ENCODE measurements around the gene CLK3.
"Not testable (repeated sequence)": the region's sequence is repeated elsewhere in the genome, so short reads cannot be mapped to it uniquely, and the experiment has no call there.

The CLK3 gene

DNA sequence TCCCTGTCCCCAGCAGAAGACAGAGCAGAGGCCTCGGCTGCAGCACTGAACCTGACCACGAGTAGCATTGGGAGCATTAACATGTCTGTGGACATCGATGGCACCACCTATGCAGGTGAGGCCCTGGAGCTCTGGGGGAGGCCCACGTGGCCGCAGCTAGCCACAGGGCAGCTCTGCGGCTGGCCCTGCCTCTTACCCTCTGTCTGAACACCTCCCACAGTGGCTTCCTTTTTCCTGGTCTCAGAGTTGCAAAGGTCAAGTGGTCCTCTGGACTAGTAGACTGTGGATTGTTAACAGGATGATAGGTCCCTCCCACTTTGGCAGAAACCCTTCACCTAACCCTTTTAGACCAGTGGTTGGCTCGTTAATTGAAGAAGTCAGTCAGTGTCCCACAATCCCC is 22.5 kb upstream of the CLK3 start:
- TF ChIP-seq, protein P1, sequence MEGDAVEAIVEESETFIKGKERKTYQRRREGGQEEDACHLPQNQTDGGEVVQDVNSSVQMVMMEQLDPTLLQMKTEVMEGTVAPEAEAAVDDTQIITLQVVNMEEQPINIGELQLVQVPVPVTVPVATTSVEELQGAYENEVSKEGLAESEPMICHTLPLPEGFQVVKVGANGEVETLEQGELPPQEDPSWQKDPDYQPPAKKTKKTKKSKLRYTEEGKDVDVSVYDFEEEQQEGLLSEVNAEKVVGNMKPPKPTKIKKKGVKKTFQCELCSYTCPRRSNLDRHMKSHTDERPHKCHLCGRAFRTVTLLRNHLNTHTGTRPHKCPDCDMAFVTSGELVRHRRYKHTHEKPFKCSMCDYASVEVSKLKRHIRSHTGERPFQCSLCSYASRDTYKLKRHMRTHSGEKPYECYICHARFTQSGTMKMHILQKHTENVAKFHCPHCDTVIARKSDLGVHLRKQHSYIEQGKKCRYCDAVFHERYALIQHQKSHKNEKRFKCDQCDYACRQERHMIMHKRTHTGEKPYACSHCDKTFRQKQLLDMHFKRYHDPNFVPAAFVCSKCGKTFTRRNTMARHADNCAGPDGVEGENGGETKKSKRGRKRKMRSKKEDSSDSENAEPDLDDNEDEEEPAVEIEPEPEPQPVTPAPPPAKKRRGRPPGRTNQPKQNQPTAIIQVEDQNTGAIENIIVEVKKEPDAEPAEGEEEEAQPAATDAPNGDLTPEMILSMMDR (IDR thresholded peaks at IDR 0.05; ENCODE audit: control insufficient read depth, extremely low read depth, insufficient read depth), result no peak
- H3K4me3 ChIP-seq (ENCODE audit: low read depth, low read length), result no peak overlapping the region
- no peak for DNase-seq (ENCODE audit: low read depth)

DNA sequence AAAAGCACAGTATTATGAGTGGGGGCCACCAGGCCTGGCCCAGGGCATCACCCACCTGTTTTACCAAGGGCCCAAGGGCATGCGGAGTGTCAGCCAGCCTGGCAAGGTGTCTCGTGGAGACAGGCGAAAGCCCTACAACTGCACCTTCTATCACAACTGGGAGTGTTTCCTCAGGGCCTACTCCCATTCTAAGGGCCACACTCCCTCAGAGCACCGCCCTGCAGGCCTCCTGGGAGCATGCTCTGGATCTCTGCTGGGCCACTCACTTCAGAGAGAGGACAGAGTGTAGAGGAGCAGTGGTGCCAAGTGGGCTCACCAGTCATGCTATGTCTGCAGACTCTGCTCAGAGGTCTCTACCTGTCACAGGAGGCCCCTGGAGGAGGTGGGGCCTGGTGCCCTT is 21.2 kb upstream of the CLK3 start:
- no peak overlapping the region for H3K4me3 ChIP-seq (ENCODE audit: low read depth, low read length)
- no peak for DNase-seq (ENCODE audit: low read depth)
- TF ChIP-seq, protein P1 (IDR thresholded peaks at IDR 0.05; ENCODE audit: control insufficient read depth, extremely low read depth, insufficient read depth), result no peak

DNA sequence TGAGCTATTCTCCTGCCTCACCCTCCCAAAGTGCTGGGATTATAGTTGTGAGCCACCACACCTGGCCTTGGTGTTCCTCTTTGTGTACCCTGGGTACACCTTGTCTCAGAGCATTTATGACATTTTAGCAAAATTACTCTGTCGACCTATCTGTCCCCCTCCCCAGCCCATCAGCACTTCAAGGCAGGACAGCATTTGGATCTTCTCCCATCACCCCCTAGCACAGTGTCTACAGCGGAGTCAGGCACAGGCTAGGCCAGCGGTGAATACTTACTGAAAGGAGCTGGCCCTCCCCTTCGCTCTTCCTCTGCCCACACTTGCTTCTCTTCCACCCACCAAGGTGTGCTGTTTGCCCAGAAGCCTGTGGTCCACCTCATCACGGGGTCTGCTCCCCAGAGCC is 20.4 kb upstream of the CLK3 start:
- no peak for DNase-seq (ENCODE audit: low read depth)
- TF ChIP-seq, protein P1 (IDR thresholded peaks at IDR 0.05; ENCODE audit: control insufficient read depth, extremely low read depth, insufficient read depth), result no peak
- no peak overlapping the region for H3K4me3 ChIP-seq (ENCODE audit: low read depth, low read length)

DNA sequence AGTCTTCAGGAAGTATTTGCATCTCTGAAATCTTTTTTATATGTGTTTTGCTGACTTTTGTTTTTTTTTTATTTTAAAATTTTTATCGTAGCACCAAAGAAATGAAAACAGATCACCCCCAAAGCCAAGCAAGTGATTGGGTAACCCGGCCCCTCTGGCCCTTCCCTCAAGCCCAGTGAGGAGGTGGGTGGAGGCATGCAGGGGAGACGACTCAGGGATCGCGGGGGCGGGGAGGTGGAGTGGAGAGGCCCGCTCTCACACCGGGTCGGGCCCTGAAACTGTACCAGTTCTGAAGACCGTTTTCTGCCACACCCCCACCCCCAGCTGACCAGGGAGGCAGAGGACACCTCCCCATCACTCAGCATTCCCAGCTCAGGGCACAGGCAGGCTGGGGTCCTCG is 18.9 kb upstream of the CLK3 start:
- DNase-seq (ENCODE audit: low read depth); H3K4me3 ChIP-seq (ENCODE audit: low read depth, low read length): not testable (repeated sequence)

DNA sequence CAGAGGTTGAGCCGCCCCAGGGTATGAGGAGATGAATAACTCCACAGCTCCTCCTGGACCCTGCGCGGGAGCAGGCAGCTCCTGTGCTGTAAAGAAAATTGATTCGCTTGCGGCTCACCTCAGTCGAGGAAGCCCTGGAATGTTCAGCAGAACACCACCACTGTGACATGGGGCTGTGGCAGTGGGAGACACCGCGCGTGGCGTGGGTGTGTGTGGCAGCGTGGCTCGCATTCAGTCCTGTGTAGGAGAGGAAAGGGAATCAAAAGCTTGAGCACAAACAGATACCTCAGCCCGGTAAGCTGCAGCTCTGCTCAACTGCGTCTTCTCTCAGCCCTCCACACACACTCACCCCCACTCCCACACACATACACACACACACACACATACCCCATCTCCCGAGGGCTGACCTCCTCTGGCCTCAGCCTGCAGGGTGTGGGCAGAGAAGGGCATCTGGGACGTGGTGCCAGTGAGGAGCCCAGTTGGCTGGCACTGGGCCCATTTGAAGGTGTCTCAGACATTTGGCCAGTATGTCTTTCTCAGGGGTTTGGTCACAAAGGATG is 18.4 kb upstream of the CLK3 start:
- not testable (repeated sequence) for H3K4me3 ChIP-seq (ENCODE audit: low read depth, low read length); DNase-seq (ENCODE audit: low read depth)

DNA sequence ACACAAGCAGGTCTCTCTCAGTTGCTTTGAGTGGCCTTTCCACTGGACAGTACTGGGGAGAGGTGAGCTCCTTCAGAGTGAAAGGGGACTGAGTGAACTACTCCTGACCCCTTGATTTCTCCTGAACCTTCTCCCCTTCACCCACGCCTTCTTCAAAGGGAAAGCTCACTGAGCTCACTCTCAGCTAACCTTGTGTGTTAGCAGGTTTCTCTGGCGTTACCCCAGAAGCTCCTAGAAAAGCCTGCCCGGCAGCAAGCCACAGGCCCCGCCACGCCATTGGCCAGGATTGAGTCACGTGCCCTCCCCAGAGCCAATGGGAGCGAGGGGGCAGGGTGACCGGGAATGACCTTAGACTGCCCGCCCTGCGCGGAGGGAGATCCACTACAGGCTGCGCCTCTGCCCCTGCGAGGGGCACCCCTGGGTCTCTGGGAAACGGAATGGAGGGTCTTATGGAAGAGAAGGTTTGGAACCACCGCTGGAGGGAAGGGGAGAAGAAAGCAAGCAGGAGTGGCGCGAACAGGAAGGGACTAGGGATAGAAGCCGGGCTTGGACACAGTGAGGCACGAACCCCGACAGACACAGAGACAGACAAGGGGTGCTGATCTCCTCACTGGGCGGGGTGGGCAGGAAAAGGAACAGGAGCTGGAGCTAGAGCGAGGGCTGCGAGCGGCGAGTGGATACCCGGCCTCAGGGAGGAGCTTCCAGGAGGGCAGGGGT is 17.4 kb upstream of the CLK3 start:
- TF ChIP-seq, protein P1 (IDR thresholded peaks at IDR 0.05; ENCODE audit: control insufficient read depth, extremely low read depth, insufficient read depth), result no peak
- DNase-seq (ENCODE audit: low read depth), result peak; percentile 90
- H3K4me3 ChIP-seq (ENCODE audit: low read depth, low read length), result peak overlapping the region; percentile 88

DNA sequence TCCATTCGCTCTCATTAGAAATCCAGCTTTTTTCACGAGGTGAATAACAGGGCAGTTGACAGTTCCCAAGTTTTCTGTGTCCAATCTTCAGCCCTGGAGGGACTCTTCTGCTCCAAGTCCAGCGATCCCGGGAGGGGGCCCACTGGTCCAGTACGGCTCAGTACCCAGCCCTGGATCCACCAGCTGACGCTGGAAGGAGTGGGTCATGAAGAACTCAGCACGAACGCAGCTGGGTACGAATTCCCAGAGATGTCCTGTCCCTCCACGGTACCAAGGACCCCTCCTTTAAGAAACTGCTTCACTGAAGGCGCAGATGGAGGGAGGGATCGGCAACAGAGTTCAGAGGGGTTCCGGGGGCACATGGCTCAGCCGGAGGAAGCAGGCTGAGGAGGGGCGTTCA is 16.5 kb upstream of the CLK3 start:
- H3K4me3 ChIP-seq (ENCODE audit: low read depth, low read length), result peak overlapping the region; percentile 88

More for the DNA sequence above, 16.5 kb upstream of the CLK3 start:
- DNase-seq (ENCODE audit: low read depth), result no peak
- TF ChIP-seq, protein P1 (IDR thresholded peaks at IDR 0.05; ENCODE audit: control insufficient read depth, extremely low read depth, insufficient read depth), result no peak

All from LNCaP clone FGC (cell line).